ENCODE results near the gene SND1. TPM values are rescaled to one million over a fixed set of nuclear protein-coding genes. Genes with fewer than 3 reads are reported as not detected.

SND1 gene
- polyA plus RNA-seq, 3 donors = 46.5 to 97.3 (median 79.8) TPM

- WGBS (ENCODE audit: insufficient coverage) = no CpG with 5 or more reads among the region's 3 CpGs
- DNase-seq = no peak
- Histone ChIP-seq H3K79me2 (ENCODE audit: insufficient read depth, low read length) (peaks cover 98% of the 10 kb centered on the region), H3K27ac (ENCODE audit: low read depth in 1 of 2, low read length in 2 of 2) (peak overlapping the region in 1 of 2 donors; percentile 8), H4K20me1 (ENCODE audit: insufficient read depth, low read length) (peaks cover 49% of the 10 kb centered on the region), H3K4me3 (replicated peaks in 1 of 3; ENCODE audit: low read depth in 2 of 3, low read length in 3 of 3) (no peak overlapping the region), H3K4me1 (ENCODE audit: control insufficient read depth in 1 of 2, insufficient read depth in 2 of 2, low read length in 2 of 2) (peaks cover 54 to 57% of the 10 kb centered on the region in 2 donors), H3K27me3 (ENCODE audit: control insufficient read depth in 2 of 2, insufficient read depth in 2 of 2, low read length in 2 of 2) (no peaks in the 10 kb centered on the region), H2AFZ (ENCODE audit: insufficient read depth, low read depth, low read length, poor library complexity, severe bottlenecking) (no peak overlapping the region), H3K36me3 (replicated peaks in 1 of 2; ENCODE audit: control insufficient read depth in 1 of 2, insufficient read depth in 2 of 2, low read length in 2 of 2) (peaks cover 2 to 39% of the 10 kb centered on the region in 2 donors), H3K9ac (ENCODE audit: insufficient read depth, low read length, poor library complexity, severe bottlenecking) (no peak overlapping the region), H3K9me3 (replicated peaks in 1 of 2; ENCODE audit: control insufficient read depth in 1 of 2, insufficient read depth in 1 of 2, low read length in 2 of 2) (no peaks in the 10 kb centered on the region), H3K4me2 (replicated peaks; ENCODE audit: extremely low read depth, low read length, poor library complexity, severe bottlenecking) (no peak overlapping the region)
- intact Hi-C loops (cut with micrococcal nuclease) = loop anchor here in 1 of 2 donors (10.0 kb wide), 1 partner anchor 263 kb away; the partner anchor contains the start of gene ZNF800
- H3K27me3 Mint-ChIP-seq (ENCODE audit: low read depth in 3 of 3) = peaks cover 0 to 2% (median 0%) of the 10 kb centered on the region in 3 donors
- H3K4me1 Mint-ChIP-seq = peaks cover 64% of the 10 kb centered on the region
- no peak for TF ChIP-seq CTCF (IDR thresholded peaks at IDR 0.05)
- H3K36me3 Mint-ChIP-seq = peaks cover 23 to 39% of the 10 kb centered on the region in 2 donors
- H3K27ac Mint-ChIP-seq = peak overlapping the region in 1 of 7 donors; percentile 65
- no peak overlapping the region for H3K4me3 Mint-ChIP-seq
- H3K9me3 Mint-ChIP-seq = peaks cover 0 to 7% (median 0%) of the 10 kb centered on the region in 7 donors
Measured at GRCh38 chr7:127657500-127657899, 5.5 kb downstream of the SND1 start.

- peaks cover 48% of the 10 kb centered on the region for H3K4me1 Mint-ChIP-seq
- Histone ChIP-seq H3K9me3 (replicated peaks in 1 of 2; ENCODE audit: control insufficient read depth in 1 of 2, insufficient read depth in 1 of 2, low read length in 2 of 2) (no peaks in the 10 kb centered on the region), H3K4me1 (ENCODE audit: control insufficient read depth in 1 of 2, insufficient read depth in 2 of 2, low read length in 2 of 2) (peaks cover 38 to 41% of the 10 kb centered on the region in 2 donors), H3K79me2 (ENCODE audit: insufficient read depth, low read length) (peaks cover 98% of the 10 kb centered on the region), H3K36me3 (replicated peaks in 1 of 2; ENCODE audit: control insufficient read depth in 1 of 2, insufficient read depth in 2 of 2, low read length in 2 of 2) (peaks cover 2 to 54% of the 10 kb centered on the region in 2 donors), H3K4me3 (replicated peaks in 1 of 3; ENCODE audit: low read depth in 2 of 3, low read length in 3 of 3) (peak overlapping the region in 1 of 3 experiments; percentile 10), H2AFZ (ENCODE audit: insufficient read depth, low read depth, low read length, poor library complexity, severe bottlenecking) (no peak overlapping the region), H3K27ac (ENCODE audit: low read depth in 1 of 2, low read length in 2 of 2) (peak overlapping the region; percentile 43 to 77), H3K27me3 (ENCODE audit: control insufficient read depth in 2 of 2, insufficient read depth in 2 of 2, low read length in 2 of 2) (no peaks in the 10 kb centered on the region), H3K9ac (ENCODE audit: insufficient read depth, low read length, poor library complexity, severe bottlenecking) (no peak overlapping the region), H3K4me2 (replicated peaks; ENCODE audit: extremely low read depth, low read length, poor library complexity, severe bottlenecking) (peak overlapping the region; percentile 22), H4K20me1 (ENCODE audit: insufficient read depth, low read length) (peaks cover 65% of the 10 kb centered on the region)
- intact Hi-C loops (cut with micrococcal nuclease) = loop anchor here in 1 of 2 donors (10.0 kb wide), 1 partner anchor 264 kb away; the partner anchor contains the start of gene ZNF800
- no CpG with 5 or more reads among the region's 3 CpGs for WGBS (ENCODE audit: insufficient coverage)
- H3K36me3 Mint-ChIP-seq = peaks cover 27 to 54% of the 10 kb centered on the region in 2 donors
- H3K27me3 Mint-ChIP-seq (ENCODE audit: low read depth in 3 of 3) = peaks cover 0 to 2% (median 0%) of the 10 kb centered on the region in 3 donors
- no peak for TF ChIP-seq CTCF (IDR thresholded peaks at IDR 0.05)
- peak overlapping the region; percentile 37 to 86 (median 68) for H3K27ac Mint-ChIP-seq
- H3K4me3 Mint-ChIP-seq = peak overlapping the region in 1 of 2 donors; percentile 35
- H3K9me3 Mint-ChIP-seq = peaks cover 0 to 7% (median 0%) of the 10 kb centered on the region in 7 donors
- DNase-seq = peak in 2 of 3 donors; percentile 24 to 30
Measured at GRCh38 chr7:127658970-127659630, 7.1 kb downstream of the SND1 start.

Data from CD14-positive monocyte (primary cell).